Ishikawa (cell line): Measurements from ENCODE around the gene MEGF11.

Experiments
- CEBPB ChIP-seq: IDR thresholded peaks from 2 replicates; pipeline ENCODE4 v1.6.1; 2012
- CREB1 ChIP-seq: IDR thresholded peaks from 2 replicates; pipeline ENCODE4 v1.6.1; 2012; ENCODE audit warnings: low read depth
- EGR1 ChIP-seq: IDR thresholded peaks from 2 replicates; pipeline ENCODE4 v1.6.1; 2012
- EP300 ChIP-seq: IDR thresholded peaks from 2 replicates; pipeline ENCODE4 v1.6.1; 2012; ENCODE audit warnings: borderline replicate concordance
- NFIC ChIP-seq: IDR thresholded peaks from 2 replicates; pipeline ENCODE4 v1.6.1; 2012
- RAD21 ChIP-seq: IDR thresholded peaks from 2 replicates; pipeline ENCODE4 v1.6.1; 2012; ENCODE audit warnings: low read depth
- TAF1 ChIP-seq: IDR thresholded peaks from 2 replicates; pipeline ENCODE4 v1.6.1; 2012; ENCODE audit warnings: low read depth, mild to moderate bottlenecking
- TCF12 ChIP-seq: IDR thresholded peaks from 2 replicates; pipeline ENCODE4 v1.6.1; 2012; ENCODE audit warnings: low read depth
- YY1 ChIP-seq: IDR thresholded peaks from 2 replicates; pipeline ENCODE4 v1.6.1; 2012; ENCODE audit warnings: low read depth
- ZBTB7A ChIP-seq: IDR thresholded peaks from 2 replicates; pipeline ENCODE4 v1.6.1; 2012; ENCODE audit warnings: low read depth
- TF ChIP-seq, protein P1 (sequence below): IDR thresholded peaks from 2 replicates; pipeline ENCODE4 v1.6.1; 2012
- TF ChIP-seq, protein P2 (sequence below): IDR thresholded peaks from 2 replicates; pipeline ENCODE4 v1.6.1; 2012; ENCODE audit warnings: low read depth, mild to moderate bottlenecking

DNA sequence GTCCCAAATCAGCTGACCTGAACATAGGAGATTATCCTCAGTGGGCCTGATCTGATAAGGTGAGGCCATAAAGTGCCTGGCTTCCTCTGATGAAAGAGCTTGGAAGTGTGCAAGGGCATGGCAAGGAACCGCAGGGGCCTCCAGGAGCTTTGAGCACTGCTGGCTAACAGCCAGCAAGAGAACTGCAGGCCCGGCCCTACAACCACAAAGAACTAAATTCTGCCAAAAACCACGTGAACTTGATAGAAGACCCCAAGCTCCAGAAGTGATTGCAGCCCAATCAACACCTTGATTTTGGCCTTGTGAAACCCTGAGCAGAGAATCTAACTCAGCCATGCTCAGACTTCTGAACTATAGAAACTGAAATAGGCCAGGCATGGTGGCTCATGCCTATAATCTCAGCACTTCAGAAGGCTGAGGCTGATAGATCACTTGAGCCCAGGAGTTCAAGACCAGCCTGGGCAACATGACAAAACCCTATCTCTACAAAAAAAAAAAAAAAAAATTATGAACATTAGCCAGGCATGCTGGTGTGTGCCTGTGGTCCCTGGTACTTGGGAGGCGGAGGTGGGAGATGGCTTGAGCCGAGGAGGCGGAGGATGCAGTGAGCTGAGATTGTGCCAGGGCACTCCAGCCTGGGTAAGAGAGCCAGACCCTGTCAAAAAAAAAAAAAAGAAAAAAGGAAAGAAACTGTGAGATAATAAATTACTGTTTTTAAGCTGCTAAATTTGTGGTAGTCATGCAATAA lies 32.2 kb upstream of the MEGF11 start:
- TF ChIP-seq YY1 = no peak
- TF ChIP-seq CREB1 = no peak
- TF ChIP-seq, protein P1, sequence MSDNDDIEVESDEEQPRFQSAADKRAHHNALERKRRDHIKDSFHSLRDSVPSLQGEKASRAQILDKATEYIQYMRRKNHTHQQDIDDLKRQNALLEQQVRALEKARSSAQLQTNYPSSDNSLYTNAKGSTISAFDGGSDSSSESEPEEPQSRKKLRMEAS = no peak
- no peak for TF ChIP-seq EP300
- TF ChIP-seq, protein P2, sequence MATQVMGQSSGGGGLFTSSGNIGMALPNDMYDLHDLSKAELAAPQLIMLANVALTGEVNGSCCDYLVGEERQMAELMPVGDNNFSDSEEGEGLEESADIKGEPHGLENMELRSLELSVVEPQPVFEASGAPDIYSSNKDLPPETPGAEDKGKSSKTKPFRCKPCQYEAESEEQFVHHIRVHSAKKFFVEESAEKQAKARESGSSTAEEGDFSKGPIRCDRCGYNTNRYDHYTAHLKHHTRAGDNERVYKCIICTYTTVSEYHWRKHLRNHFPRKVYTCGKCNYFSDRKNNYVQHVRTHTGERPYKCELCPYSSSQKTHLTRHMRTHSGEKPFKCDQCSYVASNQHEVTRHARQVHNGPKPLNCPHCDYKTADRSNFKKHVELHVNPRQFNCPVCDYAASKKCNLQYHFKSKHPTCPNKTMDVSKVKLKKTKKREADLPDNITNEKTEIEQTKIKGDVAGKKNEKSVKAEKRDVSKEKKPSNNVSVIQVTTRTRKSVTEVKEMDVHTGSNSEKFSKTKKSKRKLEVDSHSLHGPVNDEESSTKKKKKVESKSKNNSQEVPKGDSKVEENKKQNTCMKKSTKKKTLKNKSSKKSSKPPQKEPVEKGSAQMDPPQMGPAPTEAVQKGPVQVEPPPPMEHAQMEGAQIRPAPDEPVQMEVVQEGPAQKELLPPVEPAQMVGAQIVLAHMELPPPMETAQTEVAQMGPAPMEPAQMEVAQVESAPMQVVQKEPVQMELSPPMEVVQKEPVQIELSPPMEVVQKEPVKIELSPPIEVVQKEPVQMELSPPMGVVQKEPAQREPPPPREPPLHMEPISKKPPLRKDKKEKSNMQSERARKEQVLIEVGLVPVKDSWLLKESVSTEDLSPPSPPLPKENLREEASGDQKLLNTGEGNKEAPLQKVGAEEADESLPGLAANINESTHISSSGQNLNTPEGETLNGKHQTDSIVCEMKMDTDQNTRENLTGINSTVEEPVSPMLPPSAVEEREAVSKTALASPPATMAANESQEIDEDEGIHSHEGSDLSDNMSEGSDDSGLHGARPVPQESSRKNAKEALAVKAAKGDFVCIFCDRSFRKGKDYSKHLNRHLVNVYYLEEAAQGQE = no peak
- no peak for TF ChIP-seq TAF1
- no peak for TF ChIP-seq CEBPB
- TF ChIP-seq ZBTB7A = no peak
- TF ChIP-seq RAD21 = no peak
- no peak for TF ChIP-seq TCF12
- no peak for TF ChIP-seq EGR1
- no peak for TF ChIP-seq NFIC
